ENCODE measurements around the gene FBLN1.

Gene FBLN1

DNA sequence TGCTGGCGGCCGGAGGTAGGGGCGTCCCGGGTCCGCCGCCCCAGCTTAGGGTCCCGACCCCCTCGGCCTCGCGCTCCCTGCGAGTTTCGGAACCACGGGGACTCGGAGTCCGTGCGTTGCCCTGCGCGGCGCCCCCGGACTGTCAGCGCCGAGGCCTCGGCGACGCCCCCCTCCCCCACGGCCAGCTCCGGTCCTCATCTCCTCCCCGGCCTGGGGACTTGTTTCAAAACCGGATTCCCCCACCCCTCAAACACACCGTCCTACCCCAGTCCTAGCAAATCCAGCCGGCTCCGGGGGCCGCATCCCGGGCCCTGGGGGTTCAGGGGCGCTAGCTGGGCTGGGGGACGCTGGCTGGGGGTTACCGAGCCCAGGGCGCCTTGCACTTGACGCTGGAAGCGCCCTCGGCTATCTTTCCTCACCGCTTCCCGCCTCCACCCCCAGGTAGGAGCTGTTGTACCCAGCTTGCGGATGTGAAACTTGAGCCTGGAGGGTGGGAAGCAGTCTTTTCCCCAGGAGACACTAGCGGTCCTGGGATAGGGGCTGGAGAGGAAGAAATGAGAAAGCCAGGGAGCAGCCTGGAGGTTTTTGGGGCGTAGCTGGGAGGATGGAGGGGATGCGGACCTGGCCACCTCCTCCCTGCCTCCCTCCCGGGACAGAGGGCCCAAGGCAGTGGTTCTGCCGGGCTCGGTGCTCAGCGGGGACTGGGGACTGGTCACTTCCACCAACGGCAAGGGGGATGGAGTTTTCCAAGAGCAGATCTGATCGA is 550 bp downstream of the FBLN1 start:
- DNase-seq (ENCODE audit: insufficient read length, low spot score) = no peak

DNA sequence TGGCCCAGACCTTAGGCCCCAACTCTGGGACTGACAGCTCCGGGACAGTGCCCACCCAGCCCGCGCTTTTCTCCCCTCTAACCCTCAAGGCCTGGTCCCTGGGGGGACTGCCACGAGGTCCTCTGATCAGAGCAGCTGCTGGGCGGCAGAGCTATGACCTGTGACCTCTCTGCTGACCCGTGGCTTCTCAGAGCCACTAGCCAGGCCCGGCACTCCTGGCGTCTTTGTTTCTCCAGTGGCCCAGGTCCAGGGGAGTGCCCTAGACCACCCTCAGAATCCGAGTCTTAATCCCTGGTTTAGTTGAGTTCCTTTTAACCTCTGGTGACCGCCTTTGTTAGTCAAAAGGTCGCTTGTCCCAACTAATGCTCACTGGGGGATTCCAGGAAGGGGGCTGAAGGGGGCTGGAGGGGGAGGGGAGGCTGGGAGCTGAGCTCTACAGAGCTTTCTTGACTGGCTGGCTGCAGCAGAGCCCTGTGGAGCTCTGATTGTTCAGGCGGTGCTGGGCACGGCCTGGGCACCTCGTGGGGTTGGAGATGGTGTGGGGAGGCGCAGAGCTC is 1.2 kb downstream of the FBLN1 start:
- DNase-seq (ENCODE audit: insufficient read length, low spot score) = no peak
- TF ChIP-seq POLR2A (IDR thresholded peaks at IDR 0.05; ENCODE audit: low read depth, low read length) = no peak
- no peak for TF ChIP-seq POU2F2 (IDR thresholded peaks at IDR 0.05; ENCODE audit: low read depth, low read length)
- no peak for TF ChIP-seq TAF1 (IDR thresholded peaks at IDR 0.05; ENCODE audit: low read depth, low read length)
- no peak for TF ChIP-seq POLR2AphosphoS5 (IDR thresholded peaks at IDR 0.05; ENCODE audit: low read depth, low read length)
- TF ChIP-seq SPI1 (IDR thresholded peaks at IDR 0.05; ENCODE audit: low read depth, low read length) = no peak
- TF ChIP-seq PAX5 (IDR thresholded peaks at IDR 0.05; ENCODE audit: insufficient read depth, low read length, severe bottlenecking) = no peak
- no peak for FAIRE-seq

More for the DNA sequence above, 550 bp downstream of the FBLN1 start:
- FAIRE-seq = no peak
- TF ChIP-seq TAF1 (IDR thresholded peaks at IDR 0.05; ENCODE audit: low read depth, low read length) = no peak
- no peak for TF ChIP-seq SPI1 (IDR thresholded peaks at IDR 0.05; ENCODE audit: low read depth, low read length)
- TF ChIP-seq POU2F2 (IDR thresholded peaks at IDR 0.05; ENCODE audit: low read depth, low read length) = no peak
- no peak for TF ChIP-seq POLR2A (IDR thresholded peaks at IDR 0.05; ENCODE audit: low read depth, low read length)
- TF ChIP-seq PAX5 (IDR thresholded peaks at IDR 0.05; ENCODE audit: insufficient read depth, low read length, severe bottlenecking) = no peak
- TF ChIP-seq POLR2AphosphoS5 (IDR thresholded peaks at IDR 0.05; ENCODE audit: low read depth, low read length) = no peak

DNA sequence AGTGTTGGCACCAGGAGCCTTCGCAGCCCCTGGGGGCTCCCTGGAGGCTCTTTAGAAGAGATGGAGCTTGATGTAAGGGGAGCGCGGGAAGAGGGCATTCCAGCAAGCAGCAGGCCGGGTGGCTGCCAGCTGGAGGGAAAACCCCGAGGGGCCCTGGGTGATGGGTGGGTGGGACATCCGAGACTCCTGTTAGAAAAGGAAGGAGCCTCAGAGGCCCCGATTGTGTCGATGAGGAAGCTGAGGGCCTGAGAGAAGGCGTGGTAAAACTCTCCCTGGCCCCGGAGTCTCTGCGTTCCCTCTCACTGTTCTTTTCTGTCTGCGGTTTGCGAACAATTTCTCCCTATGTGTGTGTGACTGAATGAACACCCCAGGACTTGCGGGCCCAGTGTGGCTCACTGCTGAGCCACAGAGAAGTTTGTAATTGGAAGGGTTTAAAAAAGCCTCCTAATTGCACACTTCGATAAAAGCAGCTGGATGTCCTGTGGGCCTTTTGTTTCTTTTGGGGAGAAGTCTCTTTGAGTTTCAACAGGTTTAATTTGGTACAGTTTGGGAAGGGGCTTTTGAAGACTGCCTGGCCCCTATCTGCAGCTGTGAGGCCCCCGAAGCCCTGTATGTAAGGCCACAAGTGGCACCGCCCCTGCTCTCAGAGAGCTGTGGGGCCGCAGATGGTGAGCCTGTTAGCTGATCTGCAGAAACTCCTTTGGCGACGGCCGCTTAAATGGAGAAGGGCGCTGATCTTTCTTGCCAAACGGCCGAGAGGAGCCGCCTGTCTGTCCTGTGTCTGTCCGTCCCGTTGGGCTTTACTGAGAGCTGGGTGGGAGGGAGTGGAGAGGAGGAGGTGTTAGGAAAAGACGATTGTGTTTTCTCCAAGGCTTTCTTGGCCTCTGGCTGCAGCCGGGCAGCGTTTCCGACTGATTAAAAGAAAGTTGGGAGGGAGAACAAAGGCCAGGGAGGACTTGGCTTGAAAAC is 2.0 kb downstream of the FBLN1 start:
- no peak for DNase-seq (ENCODE audit: insufficient read length, low spot score)
- TF ChIP-seq TAF1 (IDR thresholded peaks at IDR 0.05; ENCODE audit: low read depth, low read length) (no peak), POLR2A (IDR thresholded peaks at IDR 0.05; ENCODE audit: low read depth, low read length) (no peak), POU2F2 (IDR thresholded peaks at IDR 0.05; ENCODE audit: low read depth, low read length) (no peak), SPI1 (IDR thresholded peaks at IDR 0.05; ENCODE audit: low read depth, low read length) (no peak), PAX5 (IDR thresholded peaks at IDR 0.05; ENCODE audit: insufficient read depth, low read length, severe bottlenecking) (no peak), POLR2AphosphoS5 (IDR thresholded peaks at IDR 0.05; ENCODE audit: low read depth, low read length) (no peak)
- FAIRE-seq = no peak

DNA sequence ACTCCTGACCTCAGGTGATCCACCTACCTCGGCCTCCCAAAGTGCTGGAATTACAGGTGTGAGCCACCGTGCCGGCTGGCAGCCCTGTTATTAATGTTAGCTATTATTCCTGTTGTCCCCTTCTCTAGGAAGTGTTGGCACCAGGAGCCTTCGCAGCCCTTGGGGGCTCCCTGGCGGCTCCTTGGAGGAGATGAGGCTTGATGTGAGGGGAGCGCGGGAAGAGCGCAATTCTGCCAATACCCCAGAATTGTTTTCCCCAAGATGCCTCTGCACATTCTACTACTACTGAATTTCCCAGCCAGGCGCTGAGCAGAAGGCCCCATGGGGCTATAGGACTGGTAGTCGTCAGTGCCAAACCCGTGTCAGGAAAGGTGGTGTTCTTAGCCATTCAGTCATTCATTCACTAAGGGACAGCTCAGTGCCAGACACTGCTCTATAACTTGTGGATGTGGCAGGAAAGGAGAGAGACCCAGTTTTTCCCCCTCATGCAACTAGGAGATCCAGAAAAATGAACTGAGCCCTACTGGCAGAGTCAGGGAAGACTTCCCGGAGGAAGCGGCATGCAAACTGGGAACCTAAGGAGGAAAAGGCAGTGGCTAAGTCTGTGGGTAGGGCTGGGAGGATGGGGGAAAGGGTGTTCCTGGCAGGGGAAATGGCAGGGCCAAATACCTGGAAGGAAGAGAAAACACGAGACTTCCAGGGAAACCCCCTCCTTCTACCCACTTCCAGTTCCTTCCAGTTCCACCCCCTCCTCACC is 3.5 kb downstream of the FBLN1 start:
- no peak for TF ChIP-seq POLR2AphosphoS5 (IDR thresholded peaks at IDR 0.05; ENCODE audit: low read depth, low read length)
- TF ChIP-seq PAX5 (IDR thresholded peaks at IDR 0.05; ENCODE audit: insufficient read depth, low read length, severe bottlenecking) = no peak
- no peak for TF ChIP-seq POLR2A (IDR thresholded peaks at IDR 0.05; ENCODE audit: low read depth, low read length)
- TF ChIP-seq SPI1 (IDR thresholded peaks at IDR 0.05; ENCODE audit: low read depth, low read length) = no peak
- TF ChIP-seq TAF1 (IDR thresholded peaks at IDR 0.05; ENCODE audit: low read depth, low read length) = no peak
- TF ChIP-seq POU2F2 (IDR thresholded peaks at IDR 0.05; ENCODE audit: low read depth, low read length) = no peak
- DNase-seq (ENCODE audit: insufficient read length, low spot score) (no peak), FAIRE-seq (no peak)

- TF ChIP-seq PAX5 (IDR thresholded peaks at IDR 0.05; ENCODE audit: insufficient read depth, low read length, severe bottlenecking) = no peak
- no peak for TF ChIP-seq POU2F2 (IDR thresholded peaks at IDR 0.05; ENCODE audit: low read depth, low read length)
- no peak for TF ChIP-seq POLR2A (IDR thresholded peaks at IDR 0.05; ENCODE audit: low read depth, low read length)
- TF ChIP-seq TAF1 (IDR thresholded peaks at IDR 0.05; ENCODE audit: low read depth, low read length) = no peak
- TF ChIP-seq POLR2AphosphoS5 (IDR thresholded peaks at IDR 0.05; ENCODE audit: low read depth, low read length) = no peak
- no peak for TF ChIP-seq SPI1 (IDR thresholded peaks at IDR 0.05; ENCODE audit: low read depth, low read length)
Measured at GRCh38 chr22:45506816-45507360, 4.2 kb downstream of the FBLN1 start.

DNA sequence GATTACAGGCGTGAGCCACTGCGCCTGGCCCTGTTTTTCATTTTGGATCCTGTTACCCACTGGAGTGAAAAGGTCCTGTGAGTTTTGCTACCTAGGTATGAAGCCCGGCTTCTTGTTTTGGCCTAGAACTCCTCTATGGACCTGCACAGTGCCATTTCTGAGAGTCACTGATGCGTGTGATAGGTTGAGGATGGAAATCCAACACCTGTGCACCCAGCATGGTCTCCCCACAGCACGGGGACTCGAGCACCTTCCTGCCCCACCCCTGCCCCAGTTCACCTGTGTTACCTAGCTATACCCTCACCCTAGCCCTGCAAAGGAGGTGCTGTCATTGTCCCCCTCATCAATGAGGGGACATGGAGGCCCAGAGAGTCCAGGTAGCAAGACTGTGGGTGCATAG is 5.1 kb downstream of the FBLN1 start:
- TF ChIP-seq SPI1 (IDR thresholded peaks at IDR 0.05; ENCODE audit: low read depth, low read length) = no peak
- no peak for TF ChIP-seq POU2F2 (IDR thresholded peaks at IDR 0.05; ENCODE audit: low read depth, low read length)
- no peak for TF ChIP-seq TAF1 (IDR thresholded peaks at IDR 0.05; ENCODE audit: low read depth, low read length)
- TF ChIP-seq POLR2A (IDR thresholded peaks at IDR 0.05; ENCODE audit: low read depth, low read length) = no peak
- no peak for TF ChIP-seq POLR2AphosphoS5 (IDR thresholded peaks at IDR 0.05; ENCODE audit: low read depth, low read length)
- TF ChIP-seq PAX5 (IDR thresholded peaks at IDR 0.05; ENCODE audit: insufficient read depth, low read length, severe bottlenecking) = no peak
- FAIRE-seq = no peak
- no peak for DNase-seq (ENCODE audit: insufficient read length, low spot score)

More at GRCh38 chr22:45506816-45507360, 4.2 kb downstream of the FBLN1 start:
- no peak for DNase-seq (ENCODE audit: insufficient read length, low spot score)
- FAIRE-seq = no peak

- no peak for DNase-seq (ENCODE audit: insufficient read length, low spot score)
- no peak for TF ChIP-seq POLR2A (IDR thresholded peaks at IDR 0.05; ENCODE audit: low read depth, low read length)
- no peak for TF ChIP-seq PAX5 (IDR thresholded peaks at IDR 0.05; ENCODE audit: insufficient read depth, low read length, severe bottlenecking)
- no peak for TF ChIP-seq POLR2AphosphoS5 (IDR thresholded peaks at IDR 0.05; ENCODE audit: low read depth, low read length)
- no peak for TF ChIP-seq SPI1 (IDR thresholded peaks at IDR 0.05; ENCODE audit: low read depth, low read length)
- TF ChIP-seq TAF1 (IDR thresholded peaks at IDR 0.05; ENCODE audit: low read depth, low read length) = no peak
- no peak for FAIRE-seq
Measured at GRCh38 chr22:45508814-45509213, 6.1 kb downstream of the FBLN1 start.

Data from GM12891 (cell line).